ENCODE results near the gene ADGRF1. TPM values are rescaled to one million over a fixed set of nuclear protein-coding genes. Genes with fewer than 3 reads are reported as not detected.
A peak's percentile ranks its signal among the peaks of the same experiment; 100 is the strongest.

Gene ADGRF1
- total RNA-seq, 1 donor from 2014 or later, result not detected

- H3K4me1 Mint-ChIP-seq (ENCODE audit: unreplicated experiment), result peaks cover 18% of the 10 kb centered on the region
- H3K4me3 Mint-ChIP-seq (ENCODE audit: unreplicated experiment), result no peak overlapping the region
- H3K36me3 Mint-ChIP-seq (ENCODE audit: low read depth, unreplicated experiment), result no peaks in the 10 kb centered on the region
- TF ChIP-seq CTCF (IDR thresholded peaks at IDR 0.05; ENCODE audit: unreplicated experiment), result no peak
- H3K27me3 Mint-ChIP-seq (ENCODE audit: unreplicated experiment), result no peaks in the 10 kb centered on the region
- DNase-seq (ENCODE audit: low spot score), result no peak
- peak overlapping the region; percentile 33 for H3K27ac Mint-ChIP-seq (ENCODE audit: unreplicated experiment)
- H3K9me3 Mint-ChIP-seq (ENCODE audit: unreplicated experiment), result no peaks in the 10 kb centered on the region
Observed at GRCh38 chr6:47062346-47062745, 20.2 kb upstream of the ADGRF1 start.

- Mint-ChIP-seq H3K9me3 (ENCODE audit: unreplicated experiment) (no peaks in the 10 kb centered on the region), H3K27ac (ENCODE audit: unreplicated experiment) (peak overlapping the region; percentile 54), H3K27me3 (ENCODE audit: unreplicated experiment) (no peaks in the 10 kb centered on the region), H3K4me1 (ENCODE audit: unreplicated experiment) (peaks cover 18% of the 10 kb centered on the region), H3K4me3 (ENCODE audit: unreplicated experiment) (no peak overlapping the region), H3K36me3 (ENCODE audit: low read depth, unreplicated experiment) (no peaks in the 10 kb centered on the region)
- DNase-seq (ENCODE audit: low spot score), result no peak
- no peak for TF ChIP-seq CTCF (IDR thresholded peaks at IDR 0.05; ENCODE audit: unreplicated experiment)
Observed at GRCh38 chr6:47061309-47062300, 19.5 kb upstream of the ADGRF1 start.

GRCh38 chr6:47059216-47059885, 17.2 kb upstream of the ADGRF1 start:
- Mint-ChIP-seq H3K27me3 (ENCODE audit: unreplicated experiment) (no peaks in the 10 kb centered on the region), H3K4me3 (ENCODE audit: unreplicated experiment) (no peak overlapping the region), H3K4me1 (ENCODE audit: unreplicated experiment) (peaks cover 18% of the 10 kb centered on the region), H3K27ac (ENCODE audit: unreplicated experiment) (no peak overlapping the region), H3K36me3 (ENCODE audit: low read depth, unreplicated experiment) (no peaks in the 10 kb centered on the region), H3K9me3 (ENCODE audit: unreplicated experiment) (no peaks in the 10 kb centered on the region)
- TF ChIP-seq CTCF (IDR thresholded peaks at IDR 0.05; ENCODE audit: unreplicated experiment), result no peak
- no peak for DNase-seq (ENCODE audit: low spot score)

- peaks cover 16% of the 10 kb centered on the region for H3K4me1 Mint-ChIP-seq (ENCODE audit: unreplicated experiment)
- H3K27ac Mint-ChIP-seq (ENCODE audit: unreplicated experiment), result no peak overlapping the region
- H3K9me3 Mint-ChIP-seq (ENCODE audit: unreplicated experiment), result no peaks in the 10 kb centered on the region
- no peaks in the 10 kb centered on the region for H3K36me3 Mint-ChIP-seq (ENCODE audit: low read depth, unreplicated experiment)
- no peak overlapping the region for H3K4me3 Mint-ChIP-seq (ENCODE audit: unreplicated experiment)
- DNase-seq (ENCODE audit: low spot score), result no peak
- TF ChIP-seq CTCF (IDR thresholded peaks at IDR 0.05; ENCODE audit: unreplicated experiment), result no peak
- H3K27me3 Mint-ChIP-seq (ENCODE audit: unreplicated experiment), result no peaks in the 10 kb centered on the region
Observed at GRCh38 chr6:47057830-47058540, 15.9 kb upstream of the ADGRF1 start.

Data from endothelial cell (in vitro differentiated cells).